Muscle of leg (tissue), 11 donors: ENCODE data around the gene LIF. TPM values are rescaled to one million over a fixed set of nuclear protein-coding genes. Genes with fewer than 3 reads are reported as not detected.
"Not testable (repeated sequence)": the region's sequence is repeated elsewhere in the genome, so short reads cannot be mapped to it uniquely, and the experiment has no call there.

Experiments used
- DNase-seq: peaks from one replicate; pipeline ENCODE4 v3.0.0; 2013
- H3K27ac ChIP-seq: one replicate; pipeline ENCODE4 v1.5.1; 2013; ENCODE audit warnings: mild to moderate bottlenecking, low read length, control low read depth
- H3K27me3 ChIP-seq: one replicate; pipeline ENCODE4 v1.6.1; 2013; ENCODE audit warnings: low read length; ENCODE audit not compliant: control insufficient read depth, insufficient read depth
- H3K36me3 ChIP-seq: one replicate; pipeline ENCODE4 v1.6.1; 2013; ENCODE audit warnings: low read length; ENCODE audit not compliant: control insufficient read depth, insufficient read depth
- H3K4me1 ChIP-seq: one replicate; pipeline ENCODE4 v1.6.1; 2013; ENCODE audit warnings: low read length; ENCODE audit not compliant: control insufficient read depth, insufficient read depth
- H3K4me3 ChIP-seq: one replicate; pipeline ENCODE4 v1.5.1; 2013; ENCODE audit warnings: low read length, control low read depth
- H3K9me3 ChIP-seq: replicated peaks from 2 replicates; pipeline ENCODE4 v1.6.1; 2013; ENCODE audit warnings: low read depth, low read length; ENCODE audit not compliant: control insufficient read depth
- WGBS: methylation state at CpG from one replicate; pipeline ENCODE4 v1.1.5; 2013; ENCODE audit warnings: missing lambda C conversion rate; ENCODE audit not compliant: insufficient coverage; 5-methylcytosine and 5-hydroxymethylcytosine counted together
- polyA plus RNA-seq, 8 donors: library from polyadenylated mRNA; unstranded; fragments of 120-200 nt; gene quantifications; one replicate each; pipeline versions ENCODE4 v1.2.1 to v1.2.3, GENCODE V29; 2013; ENCODE audit warnings: inconsistent platforms in 1 of 8, low replicate concordance in 1 of 8; ENCODE audit not compliant: insufficient read length in 8 of 8, insufficient read depth in 1 of 8
- total RNA-seq: library from RNA; stranded (reverse); fragments of 120-200 nt; gene quantifications from one replicate; pipeline ENCODE4 v1.2.4, GENCODE V29; 2013

Gene LIF
- total and polyA plus RNA-seq, 9 donors = 0.57 to 1.4 (median 0.80) TPM

DNA sequence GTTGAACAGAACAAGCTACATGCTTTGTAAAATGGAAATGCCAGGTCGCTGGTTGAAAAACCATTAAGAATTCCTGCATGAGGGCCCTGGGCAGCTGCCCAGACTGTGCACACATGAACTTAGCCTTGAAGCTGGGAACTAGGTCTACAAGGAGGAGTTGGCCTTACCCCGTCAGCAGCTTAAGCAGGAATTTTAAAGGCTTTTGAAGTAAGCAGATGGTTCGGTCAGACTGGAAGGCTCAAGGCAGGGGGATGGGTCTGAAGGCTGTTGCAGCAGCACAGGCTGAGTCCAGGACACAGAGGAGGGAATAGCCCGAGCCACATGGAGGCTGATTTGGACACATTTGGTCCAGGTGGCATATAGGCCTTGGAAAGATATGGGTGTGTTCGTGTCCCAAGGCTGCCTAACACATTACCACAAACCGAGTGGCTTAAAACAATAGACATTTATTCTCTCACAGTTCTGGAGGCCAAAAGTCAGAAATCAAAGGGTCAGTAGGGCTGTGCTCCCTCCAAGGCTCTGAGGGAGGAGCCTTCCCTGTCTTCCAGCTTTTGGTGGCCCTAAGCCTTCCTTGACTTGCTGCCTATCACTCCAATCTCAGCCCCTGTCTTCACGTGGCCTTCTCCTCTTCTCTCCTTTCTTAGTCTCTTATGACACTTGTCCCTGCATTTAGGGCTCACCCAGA, 11.6 kb downstream of the LIF start:
- peak; percentile 86 for DNase-seq
- peaks cover 27% of the 10 kb centered on the region for H3K27me3 ChIP-seq
- no peaks in the 10 kb centered on the region for H3K36me3 ChIP-seq
- H3K27ac ChIP-seq = peak overlapping the region; percentile 31
- WGBS = 25% methylated on average over 4 of the region's 7 CpGs
- no peaks in the 10 kb centered on the region for H3K9me3 ChIP-seq
- peaks cover 65% of the 10 kb centered on the region for H3K4me1 ChIP-seq
- H3K4me3 ChIP-seq = no peak overlapping the region

DNA sequence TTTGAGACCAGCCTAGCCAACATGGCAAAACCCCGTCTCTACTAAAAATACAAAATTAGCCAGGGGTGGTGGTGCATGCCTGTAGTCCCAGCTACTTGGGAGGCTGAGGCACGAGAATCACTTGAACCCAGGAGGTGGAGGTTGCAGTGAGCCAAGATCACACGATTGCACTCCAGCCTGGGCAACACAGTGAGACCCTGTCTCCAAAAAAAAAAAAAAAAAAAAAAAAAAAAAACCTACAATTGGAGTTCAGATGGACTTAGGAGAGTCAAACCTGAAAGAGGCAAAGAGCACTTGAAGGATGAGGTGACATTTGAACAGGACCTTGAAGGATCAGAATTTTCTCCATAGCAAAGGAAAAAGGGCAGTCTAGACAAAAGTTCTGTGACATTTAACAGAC, 12.2 kb downstream of the LIF start:
- H3K27ac ChIP-seq, H3K36me3 ChIP-seq, H3K4me3 ChIP-seq, H3K9me3 ChIP-seq, DNase-seq: not testable (repeated sequence)
- no CpG with 5 or more reads among the region's 3 CpGs for WGBS
- H3K4me1 ChIP-seq = peaks cover 59% of the 10 kb centered on the region
- H3K27me3 ChIP-seq = peaks cover 25% of the 10 kb centered on the region

DNA sequence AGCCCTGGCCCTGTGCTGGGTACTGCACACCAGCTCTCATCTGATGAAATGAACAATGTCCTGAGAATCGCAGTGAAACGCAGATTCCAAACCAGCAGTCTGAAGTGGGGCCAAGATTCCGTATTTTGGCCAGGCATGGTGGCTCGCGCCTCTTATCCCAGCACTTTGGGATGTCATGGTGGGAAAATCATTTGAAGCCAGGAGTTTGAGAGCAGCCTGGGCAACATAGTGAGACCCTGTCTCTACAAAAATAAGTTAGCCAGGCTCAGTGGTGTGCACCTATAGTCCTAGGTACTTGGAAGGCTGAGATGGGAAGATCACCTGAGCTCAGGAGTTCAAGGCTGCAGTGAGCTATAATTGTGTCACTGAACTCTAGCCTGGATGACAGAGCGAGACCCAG, 13.0 kb downstream of the LIF start:
- Histone ChIP-seq H3K9me3 (no peaks in the 10 kb centered on the region), H3K36me3 (no peaks in the 10 kb centered on the region), H3K27ac (no peak overlapping the region), H3K4me3 (no peak overlapping the region), H3K4me1 (peaks cover 57% of the 10 kb centered on the region), H3K27me3 (peaks cover 25% of the 10 kb centered on the region)
- DNase-seq = no peak
- WGBS = 40% methylated on average over 5 of the region's 6 CpGs

DNA sequence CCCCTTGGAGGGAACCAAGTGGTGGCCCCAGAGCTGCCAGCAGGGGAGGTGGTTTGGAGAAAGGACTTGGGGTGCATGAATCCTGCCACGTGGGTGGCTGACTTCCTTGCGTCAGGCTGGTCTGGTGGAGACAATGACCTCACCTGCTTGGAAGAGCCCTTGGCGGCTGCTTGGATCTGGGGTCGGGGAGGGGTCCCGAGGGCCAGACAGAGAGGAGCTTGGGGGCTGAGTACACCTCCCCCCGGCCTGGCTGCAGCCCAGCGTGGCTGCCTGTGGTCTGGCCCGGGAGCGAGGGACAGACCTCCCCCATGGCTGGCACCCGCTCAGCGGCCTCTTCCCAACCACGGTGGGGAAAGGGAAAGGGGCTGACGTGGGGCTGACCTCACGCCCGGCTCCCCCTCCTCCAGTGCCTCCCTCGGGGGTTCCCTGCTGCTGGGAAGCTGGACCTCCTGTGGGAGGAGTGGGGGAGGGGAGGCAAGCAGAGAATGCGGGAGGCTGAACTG, 13.8 kb downstream of the LIF start:
- Histone ChIP-seq H3K27me3 (peaks cover 23% of the 10 kb centered on the region), H3K4me1 (peaks cover 50% of the 10 kb centered on the region), H3K36me3 (no peaks in the 10 kb centered on the region)

DNA sequence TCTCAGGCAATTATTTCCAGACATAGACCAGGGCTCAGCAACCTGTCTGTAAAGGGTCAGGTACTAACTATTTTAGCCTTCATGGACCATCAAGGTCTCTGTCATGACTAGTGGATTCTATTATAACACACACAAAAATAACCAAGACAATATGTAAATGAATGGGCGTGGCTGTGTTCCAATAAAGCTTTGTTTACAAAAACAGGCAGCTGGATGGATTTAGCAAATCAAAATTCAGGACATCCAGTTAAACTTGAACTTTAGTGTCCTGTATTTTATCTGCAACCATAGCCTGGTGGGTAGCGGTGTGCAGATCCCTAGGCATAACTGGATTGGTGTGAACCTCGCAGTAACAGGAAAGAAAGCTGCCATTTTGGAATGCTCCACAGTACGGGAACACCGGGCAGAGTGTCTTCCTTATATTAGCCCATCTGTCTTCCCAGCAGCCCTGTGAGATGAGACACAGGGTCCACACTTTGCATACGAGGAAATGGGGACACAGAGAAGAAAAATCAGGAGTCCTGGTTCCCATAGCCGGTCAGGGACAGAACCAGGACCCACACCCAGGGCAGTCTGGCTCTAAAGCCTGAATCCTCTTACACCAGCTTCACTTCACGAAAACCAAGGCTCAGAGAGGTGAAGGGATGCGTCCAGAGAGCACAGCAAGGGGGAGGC, 15.6 kb downstream of the LIF start:
- Histone ChIP-seq H3K9me3 (no peaks in the 10 kb centered on the region), H3K27ac (no peak overlapping the region), H3K4me1 (peaks cover 35% of the 10 kb centered on the region), H3K27me3 (peaks cover 24% of the 10 kb centered on the region), H3K36me3 (no peaks in the 10 kb centered on the region), H3K4me3 (no peak overlapping the region)
- WGBS = 83% methylated on average over 4 of the region's 9 CpGs
- no peak for DNase-seq

More for the DNA sequence above, 13.8 kb downstream of the LIF start:
- Histone ChIP-seq H3K4me3 (no peak overlapping the region), H3K9me3 (no peaks in the 10 kb centered on the region), H3K27ac (no peak overlapping the region)
- DNase-seq = no peak
- WGBS = 18% methylated on average over 4 of the region's 17 CpGs

DNA sequence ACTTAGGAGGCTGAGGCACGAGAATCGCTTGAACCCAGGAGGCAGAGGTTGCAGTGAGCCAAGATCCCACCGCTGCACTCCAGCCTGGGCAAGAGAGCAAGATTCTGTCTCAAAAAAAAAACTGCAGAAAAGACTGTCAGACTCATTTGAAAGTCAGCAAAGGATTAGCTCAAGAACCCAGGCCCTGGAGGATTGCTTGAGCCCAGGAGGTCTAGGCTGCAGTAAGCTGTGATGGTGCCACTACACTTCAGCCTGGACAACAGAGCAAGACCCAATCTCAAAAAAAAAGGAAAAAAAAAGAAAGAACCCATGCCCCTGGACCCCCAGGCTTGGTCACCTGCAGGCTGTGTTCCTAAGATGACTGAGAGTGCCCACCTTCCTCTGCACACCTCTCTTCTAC, 16.2 kb downstream of the LIF start:
- Histone ChIP-seq H3K27ac (no peak overlapping the region), H3K36me3 (no peaks in the 10 kb centered on the region), H3K27me3 (peaks cover 23% of the 10 kb centered on the region), H3K4me1 (peaks cover 29% of the 10 kb centered on the region), H3K9me3 (no peaks in the 10 kb centered on the region), H3K4me3 (no peak overlapping the region)
- no peak for DNase-seq
- 89% methylated on average over 3 of the region's 3 CpGs for WGBS

DNA sequence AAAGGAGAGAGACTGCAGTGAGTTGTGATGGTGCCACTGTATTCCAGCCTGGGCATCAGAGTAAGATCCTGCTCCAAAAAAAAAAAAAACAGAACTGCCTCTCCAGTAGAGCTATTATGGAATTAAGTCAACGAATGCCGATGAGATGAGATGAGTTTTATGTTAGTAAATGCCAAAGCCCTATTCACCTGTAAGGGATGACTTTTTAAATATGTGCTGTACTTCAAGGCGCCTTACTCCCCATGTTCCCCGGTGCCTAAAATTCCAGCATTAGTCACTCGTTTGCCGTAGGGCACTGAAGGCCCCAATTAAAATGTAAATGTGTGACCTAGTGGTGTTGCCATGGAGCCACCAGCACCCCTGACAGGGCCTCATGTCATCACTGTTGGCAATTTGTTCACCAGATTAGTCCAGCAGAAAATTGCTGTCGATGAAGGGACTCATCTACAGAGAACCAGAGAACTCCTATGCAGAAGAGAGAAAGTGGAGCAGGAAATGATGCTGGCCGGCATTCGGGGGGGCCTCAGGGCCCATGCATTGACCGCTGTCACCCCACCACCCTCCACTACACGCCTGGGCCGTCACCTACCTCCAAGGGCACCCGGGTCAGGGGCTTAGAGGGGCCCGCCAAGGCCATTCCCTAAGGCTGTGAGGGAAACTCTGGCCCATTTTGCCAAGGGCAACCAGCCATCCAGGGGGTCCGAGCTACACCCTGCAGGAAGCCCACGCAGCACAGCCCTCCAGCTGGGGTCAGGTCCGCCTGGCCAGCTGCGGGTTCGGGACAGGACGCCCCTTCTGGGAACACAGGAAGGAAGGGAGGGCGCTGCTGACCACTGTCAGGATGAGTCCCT, 17.8 kb downstream of the LIF start:
- no peak for DNase-seq
- Histone ChIP-seq H3K4me3 (no peak overlapping the region), H3K4me1 (peaks cover 18% of the 10 kb centered on the region), H3K36me3 (no peaks in the 10 kb centered on the region), H3K27ac (no peak overlapping the region), H3K27me3 (peaks cover 26% of the 10 kb centered on the region), H3K9me3 (no peaks in the 10 kb centered on the region)
- WGBS = 51% methylated on average over 11 of the region's 21 CpGs

DNA sequence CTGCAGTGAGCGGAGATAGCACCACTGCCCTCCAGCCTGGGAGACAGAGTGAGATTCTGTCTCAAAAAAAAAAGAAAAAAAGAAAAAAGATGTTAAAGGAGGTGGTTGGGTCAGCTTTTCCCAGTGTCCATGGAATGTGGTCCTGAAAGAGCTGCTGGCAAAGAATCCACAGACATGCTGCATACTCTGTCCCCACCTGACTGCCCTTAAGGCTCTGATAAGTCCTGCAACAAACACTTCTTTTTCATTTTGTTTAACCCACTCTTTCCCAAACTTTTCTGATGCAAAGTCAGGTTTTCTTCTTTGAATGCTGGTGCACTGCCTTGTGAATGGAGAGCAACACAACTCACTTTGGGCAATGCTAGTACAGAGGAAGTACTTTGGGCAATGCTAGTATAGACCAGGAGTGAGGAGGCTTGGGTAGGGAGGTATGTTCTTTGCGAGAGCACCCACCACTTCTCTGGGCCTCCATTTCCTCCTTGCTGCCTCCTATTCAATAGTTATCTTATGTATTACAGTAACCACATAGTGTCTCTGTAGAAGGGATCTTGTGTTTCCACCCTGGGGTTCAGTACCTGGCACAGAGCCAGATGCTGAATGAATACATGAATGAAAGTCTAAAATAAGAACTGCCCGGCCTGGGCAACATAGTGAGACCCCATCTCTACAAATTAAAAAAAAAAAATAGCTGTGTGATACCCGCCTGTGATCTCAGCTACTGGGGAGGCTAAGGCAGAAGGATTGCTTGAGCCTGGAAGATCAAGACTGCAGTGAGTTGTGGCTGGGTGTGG, 18.9 kb downstream of the LIF start:
- Histone ChIP-seq H3K9me3 (no peaks in the 10 kb centered on the region), H3K36me3 (no peaks in the 10 kb centered on the region), H3K27ac (no peak overlapping the region), H3K4me3 (no peak overlapping the region), H3K4me1 (peaks cover 8% of the 10 kb centered on the region), H3K27me3 (peaks cover 24% of the 10 kb centered on the region)
- 88% methylated on average over 1 of the region's 4 CpGs for WGBS
- DNase-seq = no peak

DNA sequence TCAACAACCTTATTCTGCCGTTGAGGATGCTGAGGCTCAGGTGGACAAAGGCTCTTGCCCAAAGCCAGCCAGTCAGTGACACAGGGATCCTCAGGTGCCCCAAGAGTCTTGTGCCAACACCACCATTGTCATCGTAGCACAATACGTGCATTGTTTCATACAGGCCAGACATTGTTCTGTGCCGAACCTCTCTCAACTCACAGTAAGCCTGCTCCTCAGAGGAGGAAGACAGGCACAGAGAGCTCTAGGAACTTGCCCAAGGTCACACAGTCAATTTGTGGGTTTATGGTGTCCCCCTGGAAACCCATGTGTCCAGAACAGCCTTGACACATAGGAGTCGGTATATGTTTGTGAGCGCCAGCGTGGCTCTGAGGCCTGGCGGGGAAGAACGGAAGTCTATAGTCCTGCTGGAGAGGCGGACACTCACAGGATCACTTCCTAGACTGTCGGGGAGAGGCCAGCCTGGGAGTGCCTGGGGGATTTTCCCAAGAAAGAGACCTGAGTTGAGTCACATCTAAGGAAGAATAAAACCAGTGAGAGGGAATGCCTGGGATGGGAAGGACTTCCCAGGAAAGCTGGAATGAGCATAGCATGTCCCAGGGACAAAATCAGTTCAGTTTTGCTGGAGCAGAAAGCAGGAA, 20.2 kb downstream of the LIF start:
- Histone ChIP-seq H3K36me3 (no peaks in the 10 kb centered on the region), H3K4me3 (no peak overlapping the region), H3K27ac (no peak overlapping the region), H3K9me3 (no peaks in the 10 kb centered on the region), H3K4me1 (peaks cover 6% of the 10 kb centered on the region), H3K27me3 (peaks cover 21% of the 10 kb centered on the region)
- WGBS = 71% methylated on average over 10 of the region's 11 CpGs
- DNase-seq = no peak
